Right renal cortex interstitium (tissue), 3 donors: ENCODE data around the gene IQGAP1. TPM values are rescaled to one million over a fixed set of nuclear protein-coding genes. Genes with fewer than 3 reads are reported as not detected.

ENCODE experiments used
- DNase-seq, 3 donors: peaks; one replicate each; pipeline ENCODE4 v3.0.0-alpha.2; 2013; ENCODE audit warnings: low read depth in 3 of 3, low spot score in 2 of 3
- polyA plus RNA-seq, 3 donors: library from polyadenylated mRNA; unstranded; fragments of 120-200 nt; gene quantifications; one replicate each; pipeline ENCODE4 v1.2.1, GENCODE V29; 2013; ENCODE audit not compliant: insufficient read length in 3 of 3

The IQGAP1 gene
- polyA plus RNA-seq, 3 donors = 179 to 208 (median 195) TPM

DNA sequence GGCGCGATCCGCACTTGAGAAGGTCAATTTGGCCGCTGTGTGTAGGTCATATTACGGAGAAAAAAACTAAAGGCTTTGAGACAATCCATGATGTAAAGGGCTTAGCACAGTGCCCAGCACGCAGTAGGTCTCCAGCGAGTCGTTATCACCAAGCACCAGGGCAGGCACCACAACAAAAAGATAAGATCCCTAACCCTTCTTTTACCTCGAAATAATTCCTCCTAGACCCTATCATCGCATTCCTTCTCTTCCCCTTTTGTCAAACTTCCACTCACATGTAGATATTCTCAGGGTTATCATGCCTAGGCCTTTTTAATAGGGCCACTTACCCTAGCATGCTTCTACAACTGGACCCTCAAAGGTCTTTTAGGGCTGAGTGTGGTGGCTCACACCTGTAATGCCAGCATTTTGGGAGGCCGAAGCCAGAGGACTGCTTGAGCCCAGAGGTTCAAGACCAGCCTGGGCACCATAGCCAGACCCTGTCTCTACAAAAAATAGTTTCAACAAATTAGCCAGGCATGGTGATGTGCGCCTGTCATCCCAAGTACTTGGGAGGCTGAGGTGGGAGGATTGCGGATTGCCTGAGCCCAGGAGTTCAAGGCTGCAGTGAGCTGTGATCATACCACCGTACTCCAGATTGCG, 22.5 kb upstream of the IQGAP1 start:
- no peak for DNase-seq

DNA sequence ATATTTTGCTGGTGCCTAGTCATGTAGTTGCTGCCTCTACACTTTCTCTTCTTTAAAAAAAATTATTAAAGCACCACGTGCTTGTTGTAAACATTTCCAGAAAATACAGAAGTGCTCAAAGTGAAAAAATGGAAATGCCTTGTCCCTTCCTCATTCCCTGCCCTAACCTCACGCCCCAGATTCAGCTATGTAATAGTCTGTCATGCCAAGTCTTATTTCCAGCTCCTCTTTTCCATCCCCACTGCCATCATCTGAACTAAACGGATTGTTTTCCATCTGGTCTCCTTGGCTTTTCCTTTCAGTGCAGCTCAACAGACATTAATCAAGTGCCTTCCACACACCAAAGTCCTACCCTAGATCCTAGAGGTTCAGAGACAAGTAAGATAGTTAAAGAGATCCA, 20.5 kb upstream of the IQGAP1 start:
- DNase-seq = no peak

DNA sequence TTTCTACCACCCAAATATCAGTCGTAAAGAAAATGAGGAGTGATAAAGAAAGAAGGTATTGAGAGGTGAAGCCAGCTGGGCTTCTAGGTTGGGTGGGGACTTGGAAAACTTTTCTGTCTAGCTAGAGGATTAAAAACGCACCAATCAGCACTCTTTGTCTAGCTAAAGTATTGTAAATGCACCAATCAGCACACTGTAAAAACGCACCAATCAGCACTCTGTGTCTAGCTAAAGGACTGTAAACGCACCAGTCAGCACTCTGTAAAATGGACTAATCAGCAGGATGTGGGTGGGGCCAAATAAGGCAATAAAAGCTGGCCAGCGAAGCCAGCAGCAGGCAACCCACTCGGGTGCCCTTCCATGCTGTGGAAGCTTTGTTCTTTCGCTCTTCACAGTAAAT, 13.0 kb upstream of the IQGAP1 start:
- no peak for DNase-seq

DNA sequence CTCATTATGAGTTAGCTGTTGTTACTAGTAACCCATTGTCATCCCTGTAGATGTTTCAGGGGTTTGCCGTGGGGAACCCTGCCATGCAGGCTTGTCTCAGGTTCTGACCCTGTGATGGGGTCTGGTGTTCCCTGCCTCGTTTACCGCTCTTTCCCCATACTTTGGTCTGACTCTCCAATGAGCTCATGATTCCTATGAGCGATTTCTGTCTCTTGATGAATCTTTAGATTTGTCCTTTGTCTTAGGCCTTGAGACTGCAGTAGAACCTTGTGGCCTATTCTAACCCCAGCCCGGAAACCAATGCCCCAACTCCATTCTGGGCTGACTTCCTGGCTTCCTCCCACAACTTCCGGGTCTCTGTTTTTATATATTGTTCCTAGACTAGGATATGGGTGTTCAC, 11.3 kb upstream of the IQGAP1 start:
- DNase-seq = no peak

DNA sequence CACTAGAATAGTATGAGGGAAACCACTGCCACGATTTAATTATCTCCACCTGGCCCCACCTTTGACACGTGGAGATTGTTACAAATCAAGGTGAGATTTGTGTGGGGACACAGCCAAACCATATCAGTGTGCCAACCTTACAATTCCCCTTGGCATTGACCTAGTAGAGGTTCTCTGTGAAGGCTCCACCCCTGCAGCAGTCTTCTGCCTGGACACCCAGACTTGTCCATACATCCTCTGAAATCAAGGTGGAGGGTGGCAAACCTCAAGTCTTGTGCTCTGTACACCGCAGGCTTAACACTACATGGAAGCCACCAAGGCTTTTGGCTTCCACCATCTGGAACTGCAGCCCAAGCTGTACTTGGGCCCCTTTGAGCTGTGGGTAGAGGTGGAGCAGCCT, 8.8 kb upstream of the IQGAP1 start:
- DNase-seq = no peak

DNA sequence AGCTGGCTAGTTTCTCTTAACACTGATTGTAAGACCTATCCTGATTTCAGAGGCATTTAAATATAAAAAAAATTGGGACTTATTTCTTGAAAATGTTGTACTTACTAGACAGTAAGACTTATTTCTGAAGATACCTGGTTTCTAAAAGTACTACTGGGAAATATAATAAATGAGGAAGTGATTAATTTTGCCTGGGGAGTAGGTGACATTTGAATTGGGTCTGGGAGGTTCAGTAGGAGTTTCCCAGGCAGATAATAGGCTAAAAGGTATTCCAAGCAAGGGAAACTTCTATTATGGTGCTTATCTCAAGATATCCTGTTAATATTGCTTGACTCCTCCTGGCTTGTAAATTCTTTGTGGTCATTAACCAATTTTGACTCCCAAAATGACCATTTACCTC, 6.5 kb upstream of the IQGAP1 start:
- DNase-seq = no peak

DNA sequence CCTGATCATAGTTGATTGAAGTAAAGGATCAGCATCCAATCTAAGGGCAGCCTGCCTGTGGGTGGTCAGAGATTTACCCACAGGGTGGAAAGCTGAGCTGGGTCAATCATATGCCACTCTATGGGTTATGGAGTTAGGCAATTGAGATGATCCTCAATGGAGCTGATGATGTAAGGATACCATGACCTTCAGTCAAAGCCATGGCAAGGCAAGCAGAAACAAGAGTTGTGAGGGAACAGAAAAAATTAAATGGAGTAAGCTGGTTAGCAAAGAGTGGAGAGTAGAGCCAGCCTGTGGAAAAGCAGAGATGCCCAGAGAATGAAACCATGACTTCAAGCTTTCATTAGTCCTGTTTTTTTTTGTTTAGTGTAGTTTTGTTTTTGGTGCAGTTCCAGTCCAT, 5.7 kb upstream of the IQGAP1 start:
- no peak for DNase-seq

DNA sequence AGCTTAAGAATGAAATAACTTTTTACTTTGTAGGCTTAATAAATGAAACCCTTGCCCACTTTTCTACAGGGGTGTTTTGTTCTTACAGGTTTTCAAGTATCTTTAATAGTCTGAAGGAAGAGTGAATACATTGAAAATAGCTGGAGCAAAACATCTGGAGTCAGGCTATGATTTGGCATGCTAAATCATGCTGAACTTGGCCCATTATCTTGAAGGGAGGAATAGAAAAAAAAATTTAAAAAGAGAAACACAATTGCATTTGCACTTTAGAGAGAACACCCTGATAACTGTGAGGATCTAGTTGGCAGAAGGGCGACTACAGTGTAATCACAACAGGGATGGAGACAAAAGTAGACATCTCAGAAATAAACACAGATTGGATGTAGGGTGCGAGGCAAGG, 1.8 kb upstream of the IQGAP1 start:
- DNase-seq = no peak

DNA sequence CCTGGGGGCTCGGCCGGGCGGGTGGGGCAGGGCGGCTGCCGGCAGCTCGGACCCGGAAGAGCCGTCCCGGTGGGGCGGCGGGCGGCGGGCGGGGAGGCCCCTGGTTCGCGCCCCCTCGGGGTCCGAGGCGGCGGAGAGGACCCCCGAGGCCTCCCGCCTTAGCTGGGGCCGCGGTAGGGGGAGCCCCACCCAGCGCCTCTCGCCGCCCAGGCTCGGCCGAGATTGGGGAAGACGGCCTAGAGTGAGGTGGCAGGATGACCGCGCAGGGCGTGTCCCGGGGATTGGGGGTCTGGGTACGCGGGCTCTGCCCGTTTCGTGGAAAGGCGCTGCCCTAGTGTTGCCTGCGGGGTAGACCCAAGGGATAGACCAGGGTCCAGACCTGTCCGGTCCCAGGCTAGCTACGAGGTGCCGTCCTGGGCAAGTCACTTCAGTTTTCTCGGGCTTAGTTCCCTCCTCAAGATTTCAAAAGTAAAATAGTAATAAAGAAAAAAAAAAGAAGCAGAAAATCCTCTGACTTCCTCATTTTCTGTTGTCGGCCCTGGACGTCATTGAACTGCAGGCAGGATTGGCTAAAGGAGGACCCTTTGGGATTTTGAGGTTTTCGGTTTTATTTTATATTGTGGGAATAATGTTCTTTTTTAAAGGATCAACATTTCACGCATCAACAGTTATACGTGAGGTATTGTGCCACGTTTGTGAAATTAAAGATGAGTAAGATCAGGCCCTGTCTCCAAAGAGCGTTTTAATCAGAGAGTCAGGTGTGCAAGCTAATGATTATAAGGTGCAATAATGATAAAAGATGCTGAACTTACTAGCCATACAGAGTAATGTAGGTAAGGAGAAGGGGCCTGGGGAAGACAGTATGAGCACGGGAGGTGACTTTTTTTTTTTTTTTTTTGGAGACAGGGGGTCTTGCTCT, 679 bp downstream of the IQGAP1 start:
- no peak for DNase-seq

DNA sequence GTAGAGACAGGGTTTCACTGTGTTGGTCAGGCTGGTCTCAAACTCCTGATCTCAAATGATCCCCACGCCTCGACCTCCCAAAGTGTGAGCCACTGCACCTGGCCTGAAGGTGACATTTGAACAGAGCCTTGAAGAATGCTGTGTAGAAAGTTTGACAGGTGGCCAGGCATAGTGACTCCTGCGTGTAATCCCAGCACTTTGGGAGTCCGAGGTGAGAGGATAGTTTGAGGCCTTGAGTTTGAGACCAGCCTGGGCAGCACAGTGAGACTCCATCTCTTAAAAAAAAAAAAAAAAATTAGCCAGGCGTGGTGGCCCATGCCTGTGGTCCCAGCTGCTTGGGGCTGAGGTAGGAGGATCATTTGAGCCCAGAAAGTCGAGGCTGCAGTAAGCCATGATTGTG, 1.5 kb downstream of the IQGAP1 start:
- DNase-seq = no peak

DNA sequence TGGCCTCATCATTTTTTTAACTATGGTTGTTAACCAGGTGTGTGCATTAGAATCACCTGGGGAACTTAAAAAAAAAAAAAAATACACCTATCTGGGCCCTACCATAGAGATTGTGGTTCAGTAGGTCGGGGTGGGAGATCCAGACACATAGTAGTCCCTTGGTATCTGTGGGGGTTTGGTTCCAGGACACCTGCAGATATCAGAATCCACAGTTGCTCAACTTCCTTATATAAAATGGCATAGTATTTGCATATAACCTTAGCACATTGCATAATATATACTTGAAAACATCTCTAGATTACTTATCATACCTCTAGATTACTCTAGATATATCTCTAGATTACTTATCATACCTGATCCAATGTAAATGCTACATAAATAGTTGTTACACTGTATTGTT, 5.0 kb downstream of the IQGAP1 start:
- DNase-seq = no peak

DNA sequence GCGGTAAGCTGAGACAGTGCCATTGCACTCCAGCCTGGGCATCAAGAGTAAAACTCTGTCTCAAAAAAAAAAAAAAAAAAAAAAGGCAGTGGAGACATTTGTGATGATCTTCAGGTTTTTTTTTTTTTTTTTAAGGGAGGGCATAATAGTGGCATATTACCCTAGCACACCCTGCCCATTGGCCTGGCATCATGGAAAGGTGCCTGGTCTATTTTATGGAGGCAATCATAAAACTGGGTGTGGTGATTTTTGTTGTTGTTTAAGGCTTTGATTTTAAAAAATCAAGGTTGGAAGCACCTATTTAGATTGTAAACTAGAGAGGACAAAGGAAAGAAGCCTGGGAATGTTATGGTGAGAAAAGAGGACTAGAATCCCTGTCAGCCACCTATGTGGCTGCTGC, 6.0 kb downstream of the IQGAP1 start:
- no peak for DNase-seq

DNA sequence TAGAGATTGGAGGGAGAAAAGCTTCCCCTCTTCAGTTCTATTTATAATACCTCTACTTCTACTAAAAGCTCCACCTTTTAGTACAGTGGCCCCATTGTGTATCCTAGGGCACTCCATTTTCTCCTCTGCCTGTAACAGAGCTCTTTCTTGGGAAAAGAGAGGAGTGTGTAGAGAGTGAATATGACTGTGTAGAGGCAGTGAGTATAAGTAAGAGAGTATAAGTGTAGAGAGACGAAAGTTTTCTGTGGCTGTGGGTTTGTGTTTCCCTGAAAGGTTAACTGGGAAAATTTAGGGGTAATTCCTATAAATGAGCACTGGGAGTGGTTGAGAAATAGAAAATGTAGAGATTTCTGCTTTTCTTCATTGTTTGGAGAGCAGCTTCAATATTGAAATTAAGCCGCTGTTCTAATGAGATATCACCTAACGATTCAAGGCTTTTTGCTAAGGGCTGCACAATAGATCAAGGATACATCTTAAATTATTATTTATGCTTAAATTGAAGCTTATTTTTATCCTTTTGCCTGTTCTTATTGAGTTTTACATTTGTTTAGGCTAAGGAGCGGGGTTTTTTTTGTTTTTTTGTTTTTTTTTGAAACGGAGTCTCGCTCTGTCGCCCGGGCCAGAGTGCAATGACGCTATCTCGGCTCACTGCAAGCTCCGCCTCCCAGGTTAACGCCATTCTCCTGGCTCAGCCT, 6.9 kb downstream of the IQGAP1 start:
- DNase-seq = no peak

DNA sequence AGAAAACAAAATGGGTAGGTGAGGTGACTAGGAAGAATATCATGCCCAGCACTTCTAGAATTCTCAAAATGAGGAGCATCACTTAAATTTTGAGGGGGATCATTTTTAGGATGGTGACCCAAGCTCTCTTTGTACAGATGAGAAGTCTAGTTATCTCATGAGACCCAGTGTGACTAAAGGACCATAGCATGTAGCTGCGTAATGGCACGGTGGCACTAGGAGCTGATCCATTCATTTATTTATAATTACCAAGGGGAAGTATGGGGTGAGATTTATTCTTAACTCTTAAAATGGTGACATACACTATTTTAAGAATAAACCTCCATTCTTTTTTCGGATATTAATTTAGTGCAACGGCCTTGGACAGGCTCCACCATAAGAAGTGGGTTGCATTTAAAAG, 8.3 kb downstream of the IQGAP1 start:
- no peak for DNase-seq

DNA sequence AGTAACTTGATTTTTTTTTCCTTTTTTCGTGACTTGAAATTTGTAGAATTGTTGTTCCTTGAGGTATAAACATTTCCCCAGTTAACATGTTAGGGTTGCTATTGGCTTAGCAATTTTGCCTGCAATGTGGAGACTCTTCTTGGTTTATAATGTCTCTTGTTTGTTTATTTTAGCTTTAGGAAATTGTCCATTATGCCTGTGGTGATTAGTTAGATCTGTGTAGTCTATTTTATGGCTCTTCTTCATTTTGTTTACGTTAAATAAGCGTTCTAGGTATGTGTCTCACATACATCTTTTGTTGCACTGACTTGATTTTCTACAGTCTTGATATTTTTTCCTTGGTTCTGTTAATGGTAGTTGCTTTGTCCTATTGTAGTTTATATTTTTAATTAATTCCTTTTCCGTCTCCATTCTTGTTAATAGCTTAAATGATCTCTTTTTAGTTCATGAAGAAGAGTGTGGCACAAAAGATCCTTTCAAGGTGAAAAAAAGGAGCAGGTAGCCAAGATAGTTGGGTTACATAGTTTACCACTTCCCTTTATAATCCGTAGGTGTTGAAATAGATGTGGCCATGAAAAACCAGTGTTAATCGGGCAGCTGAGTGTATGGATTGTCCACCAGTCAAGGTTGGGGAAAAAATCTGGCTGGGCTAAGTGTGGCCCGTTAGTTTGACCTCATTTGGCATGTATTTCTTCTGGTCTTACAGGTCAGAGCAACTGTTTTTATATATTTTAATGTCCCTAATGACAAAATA, 12.1 kb downstream of the IQGAP1 start:
- no peak for DNase-seq

DNA sequence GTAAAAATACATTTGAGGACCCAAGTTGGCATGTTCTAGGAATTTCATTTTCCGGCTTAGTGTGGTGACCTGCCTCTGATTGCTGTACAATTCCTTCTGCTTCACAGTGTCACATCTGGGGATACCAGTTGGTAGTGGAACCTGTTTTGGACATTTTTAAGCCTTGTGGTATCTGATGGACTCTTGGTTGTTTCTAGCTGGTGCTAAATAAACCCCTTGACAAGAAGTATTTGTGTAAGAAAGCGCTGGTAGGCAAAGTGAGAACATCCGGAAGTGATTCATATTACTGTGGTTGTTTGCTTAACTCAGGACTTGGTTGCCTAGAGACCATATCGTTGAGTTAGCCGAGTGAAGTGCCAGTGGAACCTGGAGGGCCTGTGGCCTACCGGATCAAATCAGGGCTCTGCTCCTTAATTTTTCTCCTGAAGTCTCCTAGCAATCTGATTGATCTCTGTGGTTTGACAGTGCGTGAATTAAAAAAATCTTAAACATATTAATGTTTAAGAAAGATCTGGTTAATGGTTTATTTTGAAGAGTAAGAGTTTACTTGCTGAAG, 12.8 kb downstream of the IQGAP1 start:
- peak in 2 of 3 donors; percentile 79 to 86 for DNase-seq

DNA sequence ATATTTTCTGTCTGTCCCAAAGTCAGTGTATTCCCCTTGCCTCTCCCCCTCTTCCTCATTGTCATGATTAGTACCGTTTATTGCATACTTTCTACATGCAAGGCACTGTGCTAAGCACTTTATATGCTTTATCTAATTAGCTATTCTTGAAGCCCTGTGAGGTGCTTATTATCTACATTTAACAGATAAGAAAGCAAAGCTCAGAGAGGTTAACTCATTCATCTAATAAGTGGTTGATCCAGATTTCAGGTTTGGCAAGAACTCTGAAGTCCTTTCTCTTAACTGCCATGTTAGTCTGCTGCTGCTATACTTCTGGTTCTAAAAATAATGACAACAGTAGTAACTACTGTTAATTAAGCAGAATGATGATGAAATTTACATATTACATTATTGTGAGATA, 13.5 kb downstream of the IQGAP1 start:
- DNase-seq = no peak

DNA sequence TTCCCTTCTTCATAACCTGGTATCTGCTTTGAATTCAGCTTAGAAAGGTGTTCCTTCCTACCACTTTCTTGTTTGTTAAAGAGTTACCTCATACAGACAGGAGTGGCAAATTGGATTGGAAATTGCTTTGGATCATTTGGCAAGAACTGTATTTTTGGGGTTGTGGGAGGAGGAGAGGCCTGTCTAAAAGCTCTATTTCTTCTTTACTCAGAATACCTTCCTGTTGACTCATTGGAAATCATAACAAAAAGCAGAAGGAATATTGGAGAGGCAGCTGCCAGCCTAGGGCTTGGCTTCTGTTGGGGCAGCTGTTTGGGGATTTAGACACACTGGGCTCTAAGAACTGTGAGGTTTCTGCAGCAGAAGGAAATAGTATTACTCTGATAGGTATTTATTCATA, 14.2 kb downstream of the IQGAP1 start:
- DNase-seq = no peak

DNA sequence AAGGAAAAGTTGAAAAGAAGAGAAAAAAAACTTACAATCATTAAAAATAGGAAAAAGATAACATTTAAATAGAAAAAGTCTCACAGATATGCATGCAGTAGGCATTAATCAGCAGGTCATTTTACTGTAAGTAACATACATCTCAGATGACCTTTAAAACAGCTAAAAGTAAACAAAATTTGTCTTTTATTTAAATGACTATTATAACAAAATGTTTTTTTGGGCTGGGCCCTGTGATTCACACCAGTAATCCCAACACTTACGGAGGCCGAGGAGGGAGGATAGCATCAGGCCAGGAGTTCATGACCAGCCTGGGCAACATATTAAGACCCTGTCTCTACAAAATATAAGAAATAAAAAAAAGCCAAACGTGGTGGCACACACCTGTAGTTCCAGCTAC, 14.7 kb downstream of the IQGAP1 start:
- DNase-seq = no peak

DNA sequence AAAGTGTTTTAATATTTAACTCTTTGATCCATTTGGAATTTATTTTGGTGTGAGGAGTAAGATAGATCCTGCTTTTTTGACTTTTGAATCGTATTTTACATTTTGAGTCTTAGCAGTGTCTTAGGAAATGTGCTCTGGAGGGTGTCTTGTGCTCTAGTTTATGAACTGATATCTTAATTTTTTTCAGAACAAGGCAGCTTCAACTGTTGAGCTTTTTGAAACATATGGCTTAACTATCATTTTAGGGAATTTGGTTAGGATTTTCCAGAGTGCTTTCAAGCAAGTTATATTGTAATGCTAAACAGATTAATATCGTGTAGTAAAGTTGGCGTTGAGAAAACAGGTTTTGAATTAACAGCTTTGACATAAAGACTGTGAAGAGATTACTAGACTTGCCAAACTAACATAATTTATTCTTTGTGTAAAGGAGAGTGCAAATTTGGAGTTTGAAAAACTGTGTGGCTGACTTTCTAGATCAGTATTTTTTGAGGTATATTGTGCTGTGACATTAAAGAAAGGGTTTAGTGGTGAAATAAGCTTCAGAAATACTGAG, 17.1 kb downstream of the IQGAP1 start:
- DNase-seq = no peak
